ENCODE measurements around the gene C19orf38. TPM values are rescaled to one million over a fixed set of nuclear protein-coding genes. Genes with fewer than 3 reads are reported as not detected.
A peak's percentile ranks its signal among the peaks of the same experiment; 100 is the strongest.

Gene C19orf38
- total RNA-seq, 1 experiment from 2014 or later: not detected

DNA sequence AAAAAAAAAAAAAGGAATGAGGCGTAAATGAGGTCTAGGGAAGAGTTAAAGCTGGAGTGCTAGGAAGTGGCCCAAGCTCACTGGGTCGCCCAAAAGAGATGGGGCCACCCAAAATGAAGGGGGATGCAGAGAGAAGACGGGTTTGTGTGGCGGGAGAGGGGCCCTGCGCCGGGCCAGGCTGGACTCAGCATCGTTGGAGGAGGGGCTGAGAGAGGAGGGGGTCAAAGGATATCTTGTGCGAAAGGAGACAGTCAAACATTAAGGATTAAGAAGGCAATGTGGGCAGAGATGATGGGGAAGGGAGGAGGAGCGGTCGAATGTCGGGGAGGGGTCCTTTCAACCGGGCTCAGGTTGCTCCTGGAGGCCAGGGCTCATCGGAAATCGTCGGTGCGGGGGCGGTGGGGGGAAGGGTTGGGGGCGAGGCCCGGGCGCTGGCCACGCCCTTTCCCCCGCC is 22.3 kb downstream of the C19orf38 start:
- peaks cover 12% of the 10 kb centered on the region; the same call in 1 of the 2 replicates for H3K79me2 ChIP-seq (ENCODE audit: insufficient read depth, low read length)
- no peaks in the 10 kb centered on the region for H3K27me3 Mint-ChIP-seq (ENCODE audit: low read depth)
- no peak overlapping the region for H4K91ac ChIP-seq (ENCODE audit: insufficient read length, low read depth, low read length)
- no peak for DNase-seq
- H2AK5ac ChIP-seq (ENCODE audit: insufficient read length, low read length): no peak overlapping the region
- peak overlapping the region; percentile 5 for H3K9ac ChIP-seq (ENCODE audit: extremely low read depth, insufficient read length, low read length)
- no peak overlapping the region for H2BK15ac ChIP-seq (ENCODE audit: low read depth, low read length)
- peak overlapping the region; percentile 53 for H3K4me2 ChIP-seq (ENCODE audit: insufficient read depth, insufficient read length, low read length)
- H2BK5ac ChIP-seq (ENCODE audit: insufficient read length, low read length): no peak overlapping the region
- no peak overlapping the region for H2BK20ac ChIP-seq (ENCODE audit: low read depth, low read length, poor library complexity, severe bottlenecking)
- H3K9me3 Mint-ChIP-seq: no peaks in the 10 kb centered on the region
- H3K79me1 ChIP-seq (ENCODE audit: insufficient read depth, low read depth, low read length, poor library complexity, severe bottlenecking): peaks cover 5% of the 10 kb centered on the region
- H3K9me3 ChIP-seq (ENCODE audit: control insufficient read depth, low read depth, low read length): no peaks in the 10 kb centered on the region
- no peak overlapping the region for H3K56ac ChIP-seq (ENCODE audit: insufficient read length, low read depth, low read length)
- H3K4me1 Mint-ChIP-seq: peaks cover 12 to 22% of the 10 kb centered on the region in 2 experiments
- H3K23ac ChIP-seq (ENCODE audit: insufficient read length, low read depth, low read length): no peak overlapping the region
- H3K4me3 Mint-ChIP-seq: peak overlapping the region; percentile 66 to 81
- H3T11ph ChIP-seq (ENCODE audit: low read length): no peak overlapping the region
- no peak overlapping the region for H2AFZ ChIP-seq (ENCODE audit: low read length)
- no peak overlapping the region for H2BK120ac ChIP-seq (ENCODE audit: low read depth, low read length, poor library complexity, severe bottlenecking)
- H3K27ac Mint-ChIP-seq: peak overlapping the region; percentile 96 to 99 (median 99)
- no peaks in the 10 kb centered on the region for H4K20me1 ChIP-seq (ENCODE audit: control insufficient read depth, insufficient read depth, insufficient read length)
- H3K18ac ChIP-seq (ENCODE audit: insufficient read length, low read depth, low read length): peak overlapping the region; percentile 29
- H3K27ac ChIP-seq (ENCODE audit: insufficient read length, low read depth, low read length): no peak overlapping the region
- TF ChIP-seq, protein P1, sequence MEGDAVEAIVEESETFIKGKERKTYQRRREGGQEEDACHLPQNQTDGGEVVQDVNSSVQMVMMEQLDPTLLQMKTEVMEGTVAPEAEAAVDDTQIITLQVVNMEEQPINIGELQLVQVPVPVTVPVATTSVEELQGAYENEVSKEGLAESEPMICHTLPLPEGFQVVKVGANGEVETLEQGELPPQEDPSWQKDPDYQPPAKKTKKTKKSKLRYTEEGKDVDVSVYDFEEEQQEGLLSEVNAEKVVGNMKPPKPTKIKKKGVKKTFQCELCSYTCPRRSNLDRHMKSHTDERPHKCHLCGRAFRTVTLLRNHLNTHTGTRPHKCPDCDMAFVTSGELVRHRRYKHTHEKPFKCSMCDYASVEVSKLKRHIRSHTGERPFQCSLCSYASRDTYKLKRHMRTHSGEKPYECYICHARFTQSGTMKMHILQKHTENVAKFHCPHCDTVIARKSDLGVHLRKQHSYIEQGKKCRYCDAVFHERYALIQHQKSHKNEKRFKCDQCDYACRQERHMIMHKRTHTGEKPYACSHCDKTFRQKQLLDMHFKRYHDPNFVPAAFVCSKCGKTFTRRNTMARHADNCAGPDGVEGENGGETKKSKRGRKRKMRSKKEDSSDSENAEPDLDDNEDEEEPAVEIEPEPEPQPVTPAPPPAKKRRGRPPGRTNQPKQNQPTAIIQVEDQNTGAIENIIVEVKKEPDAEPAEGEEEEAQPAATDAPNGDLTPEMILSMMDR (conservative IDR thresholded peaks at IDR 0.05): no peak
- H3K36me3 Mint-ChIP-seq (ENCODE audit: insufficient read depth in 1 of 3, low read depth in 3 of 3): peaks cover 1 to 14% (median 4%) of the 10 kb centered on the region in 3 experiments; a peak in 4 of 7 replicates
- WGBS (ENCODE audit: extremely low coverage, insufficient read length, low lambda C conversion rate): no CpG with 5 or more reads among the region's 22 CpGs
- H2BK12ac ChIP-seq (ENCODE audit: insufficient read length, low read depth, low read length): no peak overlapping the region
- H3K27me3 ChIP-seq (ENCODE audit: insufficient read depth, low read length): no peaks in the 10 kb centered on the region
- peaks cover 2% of the 10 kb centered on the region; the same call in 1 of the 2 replicates for H3K4me1 ChIP-seq (ENCODE audit: insufficient read depth, low read length)
- no peak overlapping the region for H4K5ac ChIP-seq (ENCODE audit: insufficient read length, low read depth, low read length)
- peaks cover 8% of the 10 kb centered on the region for H3K23me2 ChIP-seq (ENCODE audit: insufficient read length, low read depth, low read length, poor library complexity, severe bottlenecking)
- H4K8ac ChIP-seq (replicated peaks; ENCODE audit: insufficient read length, low read depth, low read length): no peak overlapping the region
- H3K4ac ChIP-seq (ENCODE audit: low read depth, low read length): no peak overlapping the region
- H3K14ac ChIP-seq (ENCODE audit: insufficient read depth, low read length): peak overlapping the region; percentile 82; the same call in 1 of the 2 replicates
